GM23338 (cell line): ENCODE measurements around the gene TTC39B. TPM values are rescaled to one million over a fixed set of nuclear protein-coding genes. Genes with fewer than 3 reads are reported as not detected.

Experiments
- ATAC-seq: fragments of 200-7000 bp; cut with Tn5 transposase; 3 replicates; pipeline ENCODE4 v1.9.1; 2020
- DNase-seq: peaks from one replicate; pipeline ENCODE4 v3.0.0-alpha.2; 2015; ENCODE audit warnings: low spot score
- H2AFZ ChIP-seq: fragments of 200-600 bp; sonication (generic); 2 replicates; pipeline ENCODE4 v1.8.0; 2016; ENCODE audit warnings: antibody characterized with exemption, mild to moderate bottlenecking, moderate library complexity
- H3F3A ChIP-seq: fragments of 200-600 bp; sonication (generic); replicated peaks from 2 replicates; pipeline ENCODE4 v1.8.0; 2017; ENCODE audit warnings: antibody characterized with exemption, mixed run types, low read depth
- H3K27ac ChIP-seq: fragments of 200-600 bp; sonication (generic); 2 replicates; pipeline ENCODE4 v1.6.1; 2016; ENCODE audit warnings: low read depth
- H3K27me3 ChIP-seq: fragments of 200-600 bp; sonication (generic); 2 replicates; pipeline ENCODE4 v1.8.0; 2016; ENCODE audit warnings: mild to moderate bottlenecking, mixed run types, moderate library complexity; ENCODE audit not compliant: insufficient read depth
- H3K36me3 ChIP-seq: fragments of 200-600 bp; sonication (generic); 2 replicates; pipeline ENCODE4 v1.8.0; 2016; ENCODE audit warnings: mild to moderate bottlenecking; ENCODE audit not compliant: insufficient read depth
- H3K4me1 ChIP-seq: fragments of 200-600 bp; sonication (generic); 2 replicates; pipeline ENCODE4 v1.8.0; 2016; ENCODE audit warnings: mild to moderate bottlenecking, moderate library complexity; ENCODE audit not compliant: insufficient read depth
- H3K4me2 ChIP-seq: fragments of 200-600 bp; sonication (generic); 2 replicates; pipeline ENCODE4 v1.7.1; 2017; ENCODE audit warnings: mixed run types
- H3K4me3 ChIP-seq: fragments of 200-600 bp; sonication (generic); 2 replicates; pipeline ENCODE4 v1.6.1; 2016; ENCODE audit warnings: mixed run types
- H3K79me2 ChIP-seq: fragments of 200-600 bp; sonication (generic); replicated peaks from 2 replicates; pipeline ENCODE4 v1.8.0; 2017; ENCODE audit warnings: mild to moderate bottlenecking; ENCODE audit not compliant: insufficient read depth
- H3K9me2 ChIP-seq: fragments of 200-600 bp; sonication (generic); 2 replicates; pipeline ENCODE4 v1.8.0; 2017; ENCODE audit not compliant: insufficient read depth
- H4K20me1 ChIP-seq: fragments of 200-600 bp; sonication (generic); replicated peaks from 2 replicates; pipeline ENCODE4 v1.8.0; 2017; ENCODE audit warnings: mild to moderate bottlenecking; ENCODE audit not compliant: insufficient read depth
- H3K27ac Mint-ChIP-seq: 2 replicates; pipeline ENCODE4 v1.8.0; 2020; ENCODE audit warnings: inconsistent platforms, mild to moderate bottlenecking, moderate library complexity, mixed read lengths
- H3K27me3 Mint-ChIP-seq: 3 replicates; pipeline ENCODE4 v1.8.0; 2022; ENCODE audit warnings: low read depth, mild to moderate bottlenecking, moderate library complexity, mixed read lengths, inconsistent platforms; ENCODE audit not compliant: insufficient read depth, poor library complexity
- H3K36me3 Mint-ChIP-seq: 3 replicates; pipeline ENCODE4 v1.8.0; 2021; ENCODE audit warnings: low read depth, mild to moderate bottlenecking, inconsistent platforms, moderate library complexity, mixed read lengths
- H3K4me1 Mint-ChIP-seq: 3 replicates; pipeline ENCODE4 v1.8.0; 2020; ENCODE audit warnings: mild to moderate bottlenecking, inconsistent platforms, mixed read lengths
- H3K4me3 Mint-ChIP-seq: 3 replicates; pipeline ENCODE4 v1.8.0; 2021; ENCODE audit warnings: moderate library complexity, mild to moderate bottlenecking, inconsistent platforms, mixed read lengths
- H3K9me3 Mint-ChIP-seq: 3 replicates; pipeline ENCODE4 v1.8.0; 2020; ENCODE audit warnings: moderate library complexity, mild to moderate bottlenecking, inconsistent platforms, mixed read lengths
- CREB1 ChIP-seq: fragments of 250-450 bp; sonication (Bioruptor Pico); IDR thresholded peaks from 2 replicates; pipeline ENCODE4 v1.5.0; 2020; ENCODE audit warnings: low read depth, mild to moderate bottlenecking, moderate library complexity
- CTCF ChIP-seq, 2 experiments: fragments of 200-600 bp in 1 of 2; sonication (generic) in 1 of 2; conservative IDR thresholded peaks; 2 replicates each; pipeline versions ENCODE4 v1.5.1 to v1.6.1; 2016 to 2017; ENCODE audit warnings: antibody characterized with exemption in 2 of 2, low read depth in 2 of 2, mild to moderate bottlenecking in 2 of 2, moderate library complexity in 1 of 2
- EZH2 ChIP-seq: fragments of 200-600 bp; sonication (generic); IDR thresholded peaks from one replicate; pipeline ENCODE4 v1.8.0; 2017; ENCODE audit warnings: antibody characterized with exemption, mild to moderate bottlenecking, low read depth; ENCODE audit not compliant: unreplicated experiment
- EZH2phosphoT487 ChIP-seq: fragments of 200-600 bp; sonication (generic); IDR thresholded peaks from one replicate; pipeline ENCODE4 v1.8.1; 2018; ENCODE audit warnings: antibody characterized with exemption; ENCODE audit not compliant: unreplicated experiment
- JUNB ChIP-seq: IDR thresholded peaks from one replicate; pipeline ENCODE4 v1.6.1; 2016; ENCODE audit warnings: antibody characterized with exemption; ENCODE audit not compliant: unreplicated experiment
- NANOG ChIP-seq: IDR thresholded peaks from 2 replicates; pipeline ENCODE4 v1.6.1; 2016; ENCODE audit warnings: antibody characterized with exemption, borderline replicate concordance
- POLR2AphosphoS5 ChIP-seq: IDR thresholded peaks from 2 replicates; pipeline ENCODE4 v1.6.1; 2016; ENCODE audit warnings: antibody characterized with exemption, low read depth
- STAT1 ChIP-seq: IDR thresholded peaks from one replicate; pipeline ENCODE4 v1.6.1; 2016; ENCODE audit warnings: antibody characterized with exemption; ENCODE audit not compliant: unreplicated experiment
- polyA plus RNA-seq: library from polyadenylated mRNA; unstranded; fragments of >200 nt; fragmentation: Nextera tagmentation; extraction: Ambion mirVana; gene quantifications from 2 replicates; pipeline ENCODE4 v1.2.1, GENCODE V29; 2016
- total RNA-seq: library from RNA; depleted of rRNA; stranded (reverse); fragments of >200 nt; shearing (Covaris generic); gene quantifications from 2 replicates; pipeline ENCODE4 v1.2.3, GENCODE V29; 2014
- TF ChIP-seq, protein P1 (sequence below): IDR thresholded peaks from 2 replicates; pipeline ENCODE4 v1.6.1; 2016; ENCODE audit warnings: antibody characterized with exemption
- TF ChIP-seq, protein P2 (sequence below): IDR thresholded peaks from one replicate; pipeline ENCODE4 v1.6.1; 2018; ENCODE audit warnings: antibody characterized with exemption; ENCODE audit not compliant: unreplicated experiment

The TTC39B gene
- total and polyA plus RNA-seq, 2 experiments from 2014 or later, result 2.8 to 11.1 TPM

- TF ChIP-seq, protein P1, sequence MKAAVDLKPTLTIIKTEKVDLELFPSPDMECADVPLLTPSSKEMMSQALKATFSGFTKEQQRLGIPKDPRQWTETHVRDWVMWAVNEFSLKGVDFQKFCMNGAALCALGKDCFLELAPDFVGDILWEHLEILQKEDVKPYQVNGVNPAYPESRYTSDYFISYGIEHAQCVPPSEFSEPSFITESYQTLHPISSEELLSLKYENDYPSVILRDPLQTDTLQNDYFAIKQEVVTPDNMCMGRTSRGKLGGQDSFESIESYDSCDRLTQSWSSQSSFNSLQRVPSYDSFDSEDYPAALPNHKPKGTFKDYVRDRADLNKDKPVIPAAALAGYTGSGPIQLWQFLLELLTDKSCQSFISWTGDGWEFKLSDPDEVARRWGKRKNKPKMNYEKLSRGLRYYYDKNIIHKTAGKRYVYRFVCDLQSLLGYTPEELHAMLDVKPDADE, result no peak
- no peak for TF ChIP-seq CTCF (conservative IDR thresholded peaks at IDR 0.05; ENCODE audit: low read depth in 2 of 2)
- no peak for TF ChIP-seq POLR2AphosphoS5
- no peak for TF ChIP-seq NANOG
- TF ChIP-seq, protein P2, sequence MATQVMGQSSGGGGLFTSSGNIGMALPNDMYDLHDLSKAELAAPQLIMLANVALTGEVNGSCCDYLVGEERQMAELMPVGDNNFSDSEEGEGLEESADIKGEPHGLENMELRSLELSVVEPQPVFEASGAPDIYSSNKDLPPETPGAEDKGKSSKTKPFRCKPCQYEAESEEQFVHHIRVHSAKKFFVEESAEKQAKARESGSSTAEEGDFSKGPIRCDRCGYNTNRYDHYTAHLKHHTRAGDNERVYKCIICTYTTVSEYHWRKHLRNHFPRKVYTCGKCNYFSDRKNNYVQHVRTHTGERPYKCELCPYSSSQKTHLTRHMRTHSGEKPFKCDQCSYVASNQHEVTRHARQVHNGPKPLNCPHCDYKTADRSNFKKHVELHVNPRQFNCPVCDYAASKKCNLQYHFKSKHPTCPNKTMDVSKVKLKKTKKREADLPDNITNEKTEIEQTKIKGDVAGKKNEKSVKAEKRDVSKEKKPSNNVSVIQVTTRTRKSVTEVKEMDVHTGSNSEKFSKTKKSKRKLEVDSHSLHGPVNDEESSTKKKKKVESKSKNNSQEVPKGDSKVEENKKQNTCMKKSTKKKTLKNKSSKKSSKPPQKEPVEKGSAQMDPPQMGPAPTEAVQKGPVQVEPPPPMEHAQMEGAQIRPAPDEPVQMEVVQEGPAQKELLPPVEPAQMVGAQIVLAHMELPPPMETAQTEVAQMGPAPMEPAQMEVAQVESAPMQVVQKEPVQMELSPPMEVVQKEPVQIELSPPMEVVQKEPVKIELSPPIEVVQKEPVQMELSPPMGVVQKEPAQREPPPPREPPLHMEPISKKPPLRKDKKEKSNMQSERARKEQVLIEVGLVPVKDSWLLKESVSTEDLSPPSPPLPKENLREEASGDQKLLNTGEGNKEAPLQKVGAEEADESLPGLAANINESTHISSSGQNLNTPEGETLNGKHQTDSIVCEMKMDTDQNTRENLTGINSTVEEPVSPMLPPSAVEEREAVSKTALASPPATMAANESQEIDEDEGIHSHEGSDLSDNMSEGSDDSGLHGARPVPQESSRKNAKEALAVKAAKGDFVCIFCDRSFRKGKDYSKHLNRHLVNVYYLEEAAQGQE, result no peak
- no peak for TF ChIP-seq JUNB
- TF ChIP-seq STAT1, result no peak
- no peak for TF ChIP-seq CREB1 (CRISPR knock-in tag)
- TF ChIP-seq EZH2phosphoT487, result no peak
These were observed 39.8 kb upstream of the TTC39B start (continued) for GRCh38 chr9:15346837-15347236.

GRCh38 chr9:15344191-15344590 is 37.2 kb upstream of the TTC39B start:
- Histone ChIP-seq H3K4me2 (no peak overlapping the region), H3K9me2 (no peaks in the 10 kb centered on the region), H2AFZ (peak overlapping the region; percentile 63; the same call in 1 of the 2 replicates), H3K36me3 (no peaks in the 10 kb centered on the region), H3F3A (no peaks in the 10 kb centered on the region), H3K79me2 (no peaks in the 10 kb centered on the region), H3K4me3 (no peak overlapping the region), H4K20me1 (no peaks in the 10 kb centered on the region), H3K27me3 (no peaks in the 10 kb centered on the region), H3K4me1 (peaks cover 13% of the 10 kb centered on the region; the same call in 1 of the 2 replicates), H3K27ac (no peak overlapping the region)
- no peak overlapping the region for H3K4me3 Mint-ChIP-seq
- peaks cover 3% of the 10 kb centered on the region for H3K27me3 Mint-ChIP-seq
- no peak for ATAC-seq
- peaks cover 9% of the 10 kb centered on the region for H3K4me1 Mint-ChIP-seq
- peaks cover 7% of the 10 kb centered on the region; the same call in 1 of the 3 replicates for H3K36me3 Mint-ChIP-seq
- no peak overlapping the region for H3K27ac Mint-ChIP-seq
- H3K9me3 Mint-ChIP-seq, result peaks cover 18% of the 10 kb centered on the region
- no peak for DNase-seq
- TF ChIP-seq, protein P2, result no peak
- TF ChIP-seq EZH2 (no peak), EZH2phosphoT487 (no peak)
- TF ChIP-seq, protein P1, result no peak
